NCI-H1436 treated with DMSO at 0.1 percent for 48 hours (cell line): ENCODE measurements around the gene PRDX3.
"Not testable (repeated sequence)": the region's sequence is repeated elsewhere in the genome, so short reads cannot be mapped to it uniquely, and the experiment has no call there.

Source experiments
- DNase-seq: peaks from one replicate; lab custom pipeline; 2025; lab: John Stamatoyannopoulos, UW

PRDX3 gene

GRCh38 chr10:119165171-119166117 lies 13.2 kb downstream of the PRDX3 start, which contains the start of gene SFXN4:
TSS of gene SFXN4 (minus strand) at chr10:119165714. CDS start at chr10:119165647, 67 bp downstream.
- DNase-seq: no peak

DNA sequence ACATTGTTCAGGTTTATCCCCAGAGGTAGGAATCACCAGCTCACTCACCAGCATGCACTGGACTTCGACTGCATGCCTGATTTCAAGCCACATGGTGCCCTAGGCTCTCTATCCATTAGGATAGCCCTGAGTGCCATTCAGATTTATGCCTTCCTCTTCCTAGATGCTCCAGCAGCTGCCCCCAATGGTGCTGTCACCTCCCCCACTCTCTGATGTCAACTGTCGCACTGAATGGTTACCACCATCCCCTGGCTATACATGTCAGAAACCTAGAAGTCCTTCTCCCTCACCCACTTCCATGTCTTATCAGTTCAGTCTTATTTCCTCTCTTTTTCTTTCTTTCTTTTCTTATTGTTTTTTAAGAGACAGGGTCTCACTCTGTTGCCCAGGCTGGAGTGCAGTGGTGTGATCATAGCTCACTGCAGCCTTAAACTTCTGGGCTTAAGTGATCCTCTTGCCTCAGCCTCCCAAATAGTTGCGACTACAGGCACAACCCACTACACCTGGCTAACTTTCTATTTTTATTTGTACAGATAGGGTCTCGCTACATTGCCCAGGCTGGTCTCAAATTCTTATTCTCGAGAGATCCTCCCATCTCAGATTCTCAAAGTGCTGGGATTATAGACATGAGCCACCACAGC lies 16.0 kb downstream of the PRDX3 start:
- no peak for DNase-seq

GRCh38 chr10:119161680-119162451 lies 16.7 kb downstream of the PRDX3 start:
- no peak for DNase-seq

DNA sequence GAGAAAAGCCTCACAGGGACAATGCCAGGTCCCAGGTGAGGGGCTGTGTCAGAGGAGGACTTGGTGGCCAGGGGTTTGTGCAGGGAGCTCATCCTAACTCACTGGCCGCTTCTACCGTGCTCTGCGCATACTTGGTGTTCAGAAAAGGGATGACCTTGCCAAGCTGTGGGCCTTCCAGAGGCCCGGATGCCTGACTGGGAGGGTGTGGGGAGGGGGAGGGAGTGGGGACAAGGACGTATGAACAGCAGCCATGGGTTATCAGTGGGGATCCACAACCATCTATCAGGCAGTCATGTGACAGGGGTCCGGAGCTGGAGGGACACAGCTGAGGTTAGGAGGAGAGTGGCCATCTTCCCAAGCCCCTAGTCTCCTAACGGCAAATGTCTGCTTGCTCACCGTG lies 19.3 kb downstream of the PRDX3 start:
- no peak for DNase-seq

- no peak for DNase-seq
Observed at GRCh38 chr10:119153661-119154060, 25.0 kb downstream of the PRDX3 start.

DNA sequence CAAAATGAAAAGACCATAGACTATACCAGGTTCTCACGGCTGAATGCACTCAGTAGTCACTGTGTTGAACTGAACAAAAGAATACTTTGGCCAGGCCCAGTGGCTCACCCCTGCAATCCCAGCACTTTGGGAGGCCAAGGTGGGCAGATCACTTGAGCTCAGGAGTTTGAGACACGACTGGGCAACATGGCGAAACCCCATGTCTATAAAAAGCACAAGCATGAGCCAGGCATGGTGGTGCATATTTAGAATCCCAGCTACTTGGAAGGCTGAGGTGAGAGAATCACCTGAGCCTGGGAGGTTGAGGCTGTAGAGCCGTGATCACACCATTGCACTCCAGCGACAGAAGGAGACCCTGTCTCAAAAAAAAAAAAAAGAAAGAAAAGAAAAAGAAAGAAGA lies 25.6 kb downstream of the PRDX3 start:
- DNase-seq: no peak

DNA sequence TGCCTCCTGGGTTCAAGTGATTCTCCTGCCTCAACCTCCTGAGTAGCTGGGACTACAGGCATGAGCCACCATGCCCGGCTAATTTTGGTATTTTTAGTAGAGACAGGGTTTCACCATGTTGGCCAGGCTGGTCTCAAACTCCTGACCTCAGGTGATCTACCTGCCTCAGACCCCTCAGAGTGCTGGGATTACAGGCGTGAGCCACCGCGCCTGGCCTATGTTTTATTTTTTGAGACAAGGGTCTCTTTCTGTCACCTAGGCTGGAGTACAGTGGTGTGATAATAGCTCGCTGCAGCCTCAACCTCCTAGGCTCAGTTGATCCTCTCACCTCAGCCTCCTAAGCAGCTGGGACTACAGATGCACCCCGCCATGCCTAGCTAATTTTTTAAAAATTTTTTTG lies 27.0 kb downstream of the PRDX3 start:
- not testable (repeated sequence) for DNase-seq

GRCh38 chr10:119149729-119150128 lies 28.9 kb downstream of the PRDX3 start:
- no peak for DNase-seq

DNA sequence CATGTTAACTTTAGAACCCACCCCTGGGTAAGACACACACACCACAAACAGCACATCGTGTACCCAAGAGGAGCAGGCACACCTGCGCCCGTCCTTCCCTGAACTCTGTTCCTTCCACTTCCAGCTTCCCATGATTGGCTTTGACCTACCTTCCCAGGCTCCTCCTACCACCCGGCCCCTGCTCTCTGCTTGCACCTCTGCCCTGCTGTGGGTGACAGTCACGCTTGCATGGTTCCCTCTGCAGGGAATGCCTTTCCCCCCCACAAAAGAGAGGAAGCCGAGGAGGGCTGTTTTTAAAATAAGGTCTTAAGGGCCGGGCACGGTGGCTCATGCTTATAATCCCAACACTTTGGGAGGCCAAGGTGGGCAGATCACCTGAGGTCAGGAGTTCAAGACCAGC lies 29.5 kb downstream of the PRDX3 start:
- DNase-seq: no peak

DNA sequence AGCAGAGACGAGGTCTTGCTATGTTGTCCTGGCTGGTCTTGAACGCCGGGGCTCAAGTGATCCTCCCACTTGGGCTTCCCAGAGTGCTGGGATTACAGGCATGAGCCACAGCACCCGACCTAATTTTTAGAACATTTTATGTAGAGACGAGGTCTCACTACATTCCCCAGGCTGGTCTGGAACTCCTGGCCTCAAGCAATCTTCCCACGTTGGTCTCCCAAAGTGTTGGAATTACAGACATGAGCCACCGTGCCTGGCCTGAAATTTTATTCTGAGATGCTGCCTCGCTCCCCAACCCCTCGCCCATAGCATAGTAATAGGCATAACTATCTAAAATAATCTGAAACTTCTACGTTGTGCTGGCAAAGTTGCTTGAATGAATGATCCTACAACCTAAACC lies 35.0 kb downstream of the PRDX3 start:
- DNase-seq: no peak

GRCh38 chr10:119140603-119141245 lies 37.9 kb downstream of the PRDX3 start:
- DNase-seq: no peak

GRCh38 chr10:119139464-119140067 lies 39.0 kb downstream of the PRDX3 start:
- no peak for DNase-seq

DNA sequence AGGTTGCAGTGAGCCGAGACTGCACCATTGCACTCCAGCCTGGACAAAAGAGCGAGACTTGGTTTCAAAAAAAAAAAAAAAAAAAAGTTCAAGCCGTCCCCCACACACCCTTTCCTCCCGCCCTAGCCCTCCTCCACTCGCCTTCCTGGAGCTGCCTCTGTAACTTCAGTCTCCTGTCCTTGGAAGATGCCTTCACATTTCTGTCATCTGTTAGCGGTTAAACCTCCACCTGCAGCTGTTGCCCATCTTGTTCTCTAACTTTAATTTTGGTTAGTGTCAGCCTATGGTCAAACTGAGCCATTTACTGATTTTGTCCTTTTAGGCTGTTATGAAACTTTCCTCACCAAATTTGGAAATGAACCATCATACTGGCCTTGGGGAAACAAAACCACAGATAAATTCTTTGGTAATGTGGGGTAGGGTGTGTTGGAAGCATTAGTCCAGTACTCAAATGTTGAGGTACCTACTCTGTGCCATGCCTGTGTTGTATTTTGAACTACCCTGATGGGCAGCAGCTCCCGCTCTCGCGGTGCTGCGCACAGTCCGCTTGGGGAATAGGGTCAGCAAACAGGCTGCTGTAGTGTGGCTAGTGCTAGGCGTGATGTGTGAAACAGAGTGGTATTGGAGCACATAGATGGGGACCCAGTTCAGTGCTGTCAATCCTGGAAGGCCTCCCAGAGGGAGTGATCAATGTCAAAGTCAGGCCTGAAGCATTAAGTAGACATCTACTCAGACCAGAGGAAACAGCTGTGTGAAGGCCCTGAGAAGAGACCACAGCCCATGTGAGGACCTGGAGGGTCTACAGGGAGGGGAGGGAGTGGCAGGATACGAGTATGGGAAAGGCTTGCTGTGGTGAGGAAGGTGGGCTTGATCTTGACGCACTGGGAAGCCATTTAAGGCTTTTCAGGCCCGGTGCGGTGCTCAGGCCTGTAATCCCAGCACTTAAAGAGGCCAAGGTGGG lies 40.0 kb downstream of the PRDX3 start:
- DNase-seq: no peak

GRCh38 chr10:119137878-119138277 lies 40.7 kb downstream of the PRDX3 start:
- not testable (repeated sequence) for DNase-seq

DNA sequence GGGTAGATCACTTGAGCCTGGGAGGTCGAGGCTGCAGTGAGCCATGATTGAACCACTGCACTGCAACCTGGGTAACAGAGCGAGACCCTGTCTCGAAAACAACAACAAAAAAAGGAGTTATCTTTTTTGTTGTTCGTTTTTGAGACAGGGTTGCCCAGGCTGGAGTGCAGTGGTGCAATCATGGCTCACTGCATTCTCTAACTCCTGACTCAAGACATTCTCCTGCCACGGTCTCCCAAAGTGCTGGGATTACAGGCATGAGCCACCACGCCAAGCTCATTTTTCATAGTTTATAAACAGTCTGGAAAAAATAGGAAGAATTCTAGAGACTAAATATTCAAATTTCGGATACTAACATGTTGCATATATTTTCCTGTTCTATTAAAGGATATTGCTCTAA lies 42.5 kb downstream of the PRDX3 start:
- no peak for DNase-seq

DNA sequence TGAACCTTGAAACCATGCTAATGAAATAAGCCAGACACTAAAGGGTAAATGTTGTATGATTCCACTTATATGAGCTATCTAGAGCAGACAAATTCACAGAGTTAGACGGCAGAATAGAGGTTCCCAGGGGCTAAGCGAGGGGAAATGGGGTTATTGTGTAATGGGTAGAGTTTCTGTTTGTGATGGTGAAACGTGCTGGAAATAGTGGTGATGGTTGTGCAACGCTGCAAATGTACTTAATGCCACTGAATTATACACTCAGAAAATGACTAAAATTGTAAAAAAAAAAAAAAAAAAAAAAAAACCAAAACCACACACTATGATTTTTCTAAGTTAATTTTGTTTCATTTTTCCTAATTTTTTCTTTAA lies 43.1 kb downstream of the PRDX3 start:
- no peak for DNase-seq

- no peak for DNase-seq
Observed at GRCh38 chr10:119133949-119134348, 44.7 kb downstream of the PRDX3 start.

GRCh38 chr10:119132521-119133345 lies 45.9 kb downstream of the PRDX3 start:
- DNase-seq: no peak

GRCh38 chr10:119131512-119132240 lies 46.9 kb downstream of the PRDX3 start:
- no peak for DNase-seq
